ENCODE results near the gene GFOD1.

DNA sequence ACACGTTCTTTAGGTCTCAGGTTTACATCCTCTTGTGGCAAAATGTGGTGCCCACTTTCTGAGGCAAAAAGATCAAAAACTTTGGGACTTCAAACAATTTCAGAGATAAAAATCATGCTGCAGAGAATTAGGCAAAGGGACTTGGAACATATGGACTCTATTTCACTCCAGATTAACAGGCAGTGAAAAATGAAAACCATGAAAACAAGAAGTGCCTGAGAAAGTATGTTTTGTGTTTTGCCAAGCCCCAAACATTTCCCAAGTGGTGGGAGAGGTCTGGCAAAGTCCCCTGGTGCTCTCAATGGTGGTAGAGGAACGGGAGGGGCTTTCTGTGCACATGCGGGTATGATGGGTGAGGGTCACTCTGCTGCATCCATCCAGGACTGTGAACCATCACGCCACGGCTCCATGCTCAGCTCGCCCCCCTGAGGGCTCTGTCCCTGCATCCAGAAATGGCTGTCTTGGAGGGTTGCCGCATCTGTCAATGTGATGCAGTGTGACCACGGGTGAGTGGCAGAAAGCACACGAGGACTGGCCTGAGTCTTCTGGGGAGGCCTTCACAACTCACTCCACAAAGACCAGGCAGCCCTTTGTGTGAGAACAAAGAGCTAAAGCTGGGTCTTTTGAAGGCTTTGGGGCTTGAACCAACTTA lies 115.9 kb downstream of the GFOD1 start:
- TF ChIP-seq, protein P1, sequence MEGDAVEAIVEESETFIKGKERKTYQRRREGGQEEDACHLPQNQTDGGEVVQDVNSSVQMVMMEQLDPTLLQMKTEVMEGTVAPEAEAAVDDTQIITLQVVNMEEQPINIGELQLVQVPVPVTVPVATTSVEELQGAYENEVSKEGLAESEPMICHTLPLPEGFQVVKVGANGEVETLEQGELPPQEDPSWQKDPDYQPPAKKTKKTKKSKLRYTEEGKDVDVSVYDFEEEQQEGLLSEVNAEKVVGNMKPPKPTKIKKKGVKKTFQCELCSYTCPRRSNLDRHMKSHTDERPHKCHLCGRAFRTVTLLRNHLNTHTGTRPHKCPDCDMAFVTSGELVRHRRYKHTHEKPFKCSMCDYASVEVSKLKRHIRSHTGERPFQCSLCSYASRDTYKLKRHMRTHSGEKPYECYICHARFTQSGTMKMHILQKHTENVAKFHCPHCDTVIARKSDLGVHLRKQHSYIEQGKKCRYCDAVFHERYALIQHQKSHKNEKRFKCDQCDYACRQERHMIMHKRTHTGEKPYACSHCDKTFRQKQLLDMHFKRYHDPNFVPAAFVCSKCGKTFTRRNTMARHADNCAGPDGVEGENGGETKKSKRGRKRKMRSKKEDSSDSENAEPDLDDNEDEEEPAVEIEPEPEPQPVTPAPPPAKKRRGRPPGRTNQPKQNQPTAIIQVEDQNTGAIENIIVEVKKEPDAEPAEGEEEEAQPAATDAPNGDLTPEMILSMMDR (IDR thresholded peaks at IDR 0.05; ENCODE audit: low read depth, low read length, poor library complexity, severe bottlenecking), result no peak
- no peak for TF ChIP-seq EZH2phosphoT487 (IDR thresholded peaks at IDR 0.05; ENCODE audit: borderline replicate concordance, low read length)
